ACC112 (cell line): Measurements from ENCODE around the gene ZSWIM6.
A peak's percentile ranks its signal among the peaks of the same experiment; 100 is the strongest.

ENCODE experiments used
- H2AFZ ChIP-seq: fragments of 200-600 bp; sonication (generic); one replicate; pipeline ENCODE4 v1.6.0; 2017; ENCODE audit warnings: antibody characterized with exemption, low read length; ENCODE audit not compliant: unreplicated experiment
- H3K27ac ChIP-seq: fragments of 200-600 bp; sonication (generic); 2 replicates; pipeline ENCODE4 v1.5.1; 2014; ENCODE audit warnings: low read depth, mild to moderate bottlenecking, antibody characterized with exemption, low read length, moderate library complexity
- H3K27me3 ChIP-seq: fragments of 200-600 bp; sonication (generic); 2 replicates; pipeline ENCODE4 v1.6.1; 2014; ENCODE audit warnings: mild to moderate bottlenecking, antibody characterized with exemption, low read length, moderate library complexity, mixed read lengths; ENCODE audit not compliant: insufficient read depth
- H3K36me3 ChIP-seq: fragments of 200-600 bp; sonication (generic); 2 replicates; pipeline ENCODE4 v1.6.1; 2016; ENCODE audit warnings: mild to moderate bottlenecking, antibody characterized with exemption, low read length, moderate library complexity, mixed read lengths; ENCODE audit not compliant: insufficient read depth
- H3K4me1 ChIP-seq: fragments of 200-600 bp; sonication (generic); one replicate; pipeline ENCODE4 v1.6.1; 2016; ENCODE audit warnings: low read length, mixed read lengths; ENCODE audit not compliant: insufficient read depth, unreplicated experiment, control insufficient read depth
- H3K4me3 ChIP-seq: fragments of 200-600 bp; sonication (generic); 2 replicates; pipeline ENCODE4 v1.5.1; 2014; ENCODE audit warnings: mild to moderate bottlenecking, low read depth, low read length
- H3K79me2 ChIP-seq: fragments of 200-600 bp; sonication (generic); one replicate; pipeline ENCODE4 v1.6.0; 2016; ENCODE audit warnings: low read length; ENCODE audit not compliant: control insufficient read depth, unreplicated experiment, insufficient read depth

The ZSWIM6 gene

GRCh38 chr5:61575103-61575502 is 243.0 kb downstream of the ZSWIM6 start:
- Histone ChIP-seq H3K36me3 (no peaks in the 10 kb centered on the region), H3K27ac (no peak overlapping the region), H3K79me2 (no peaks in the 10 kb centered on the region), H3K4me1 (peaks cover 7% of the 10 kb centered on the region), H3K27me3 (peaks cover 16% of the 10 kb centered on the region; the same call in 1 of the 2 replicates), H3K4me3 (no peak overlapping the region), H2AFZ (peak overlapping the region; percentile 51)

DNA sequence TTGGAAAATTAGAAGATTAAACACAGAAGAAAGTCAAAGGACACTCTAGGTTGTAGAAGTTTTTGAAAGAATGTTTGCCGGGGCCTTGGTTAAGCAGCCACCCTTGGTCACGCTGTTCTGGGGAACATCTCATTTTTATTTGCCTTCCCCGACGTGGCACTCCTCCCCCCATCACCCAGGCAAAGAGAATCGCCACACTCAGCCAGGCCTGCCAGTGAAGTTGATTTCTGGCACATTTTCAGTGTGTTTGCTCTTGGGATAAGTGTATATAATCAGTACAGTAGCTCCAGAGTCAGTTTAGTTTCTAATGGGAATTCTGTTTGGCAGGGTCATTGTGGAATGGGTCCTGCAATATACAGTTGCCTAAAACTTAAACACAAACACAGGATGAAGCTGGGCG is 243.5 kb downstream of the ZSWIM6 start:
- H3K4me1 ChIP-seq: peaks cover 7% of the 10 kb centered on the region
- H3K36me3 ChIP-seq: no peaks in the 10 kb centered on the region
- peaks cover 20% of the 10 kb centered on the region; the same call in 1 of the 2 replicates for H3K27me3 ChIP-seq
- H2AFZ ChIP-seq: peak overlapping the region; percentile 51
- H3K79me2 ChIP-seq: no peaks in the 10 kb centered on the region
- no peak overlapping the region for H3K27ac ChIP-seq
- no peak overlapping the region for H3K4me3 ChIP-seq

GRCh38 chr5:61576556-61576955 is 244.5 kb downstream of the ZSWIM6 start:
- no peak overlapping the region for H3K4me3 ChIP-seq
- no peaks in the 10 kb centered on the region for H3K79me2 ChIP-seq
- no peaks in the 10 kb centered on the region for H3K36me3 ChIP-seq
- no peak overlapping the region for H3K27ac ChIP-seq
- peaks cover 24% of the 10 kb centered on the region; the same call in 1 of the 2 replicates for H3K27me3 ChIP-seq
- H2AFZ ChIP-seq: no peak overlapping the region
- H3K4me1 ChIP-seq: peaks cover 7% of the 10 kb centered on the region

DNA sequence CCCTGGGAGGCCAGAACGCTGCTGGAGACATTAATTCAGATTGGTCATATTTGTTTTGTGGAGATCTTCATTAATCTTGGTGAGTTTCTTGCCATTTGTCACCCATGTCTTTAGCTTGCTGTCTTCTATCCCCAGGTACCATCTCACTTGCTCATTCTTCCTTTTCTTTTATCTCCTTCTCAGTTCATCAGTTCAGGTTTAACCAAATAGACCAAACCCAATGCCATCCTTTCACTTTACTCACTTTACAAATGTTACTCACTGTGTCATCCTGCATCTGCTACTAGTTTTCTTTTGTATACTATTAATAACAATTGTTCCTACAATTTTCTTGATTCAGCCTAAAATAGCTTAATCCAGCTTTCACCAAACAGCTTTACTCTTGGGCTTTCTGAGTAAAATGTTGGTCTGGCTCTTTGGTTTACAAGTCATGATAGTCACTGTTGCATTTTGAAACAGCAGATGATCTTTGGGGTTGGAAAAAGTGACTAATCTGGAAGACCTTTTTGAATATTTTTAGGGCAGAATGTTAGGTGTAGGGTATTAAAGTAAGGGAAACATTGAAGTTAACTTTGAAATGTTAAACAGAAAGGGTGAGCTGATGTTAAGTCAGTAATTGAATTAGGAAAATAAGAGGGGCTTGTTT is 246.9 kb downstream of the ZSWIM6 start:
- H3K79me2 ChIP-seq: no peaks in the 10 kb centered on the region
- peaks cover 7% of the 10 kb centered on the region for H3K4me1 ChIP-seq
- no peak overlapping the region for H3K4me3 ChIP-seq
- H3K27me3 ChIP-seq: peaks cover 35% of the 10 kb centered on the region
- H2AFZ ChIP-seq: no peak overlapping the region
- H3K27ac ChIP-seq: no peak overlapping the region
- no peaks in the 10 kb centered on the region for H3K36me3 ChIP-seq

DNA sequence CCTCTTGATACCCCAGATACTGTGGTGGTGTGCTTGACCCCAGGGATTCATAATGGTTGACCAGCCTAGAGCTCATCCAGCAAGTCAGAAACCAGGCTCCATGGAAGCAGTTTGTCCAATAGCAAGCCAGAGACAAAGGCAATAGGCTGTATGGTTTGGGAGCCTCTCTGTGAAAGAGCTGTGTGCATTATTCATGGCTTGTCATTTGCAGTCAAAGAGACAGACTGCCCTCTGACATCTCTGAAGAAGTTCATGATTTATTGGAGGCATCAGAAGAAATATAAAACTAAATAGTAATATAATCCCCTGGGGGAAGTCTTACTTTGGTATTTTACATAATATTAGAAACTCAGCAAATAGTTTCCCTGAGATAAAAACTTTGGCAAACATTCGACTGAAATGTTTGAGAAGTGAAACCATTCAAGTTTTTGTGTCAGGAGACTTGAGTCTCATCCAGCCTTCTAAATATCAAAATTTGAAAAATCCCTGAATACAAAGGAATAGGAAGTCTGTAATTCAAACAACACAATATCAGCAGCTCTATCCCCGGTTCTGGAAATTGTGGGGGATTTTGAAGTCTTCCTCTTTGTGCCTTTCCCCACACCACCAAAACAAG is 250.3 kb downstream of the ZSWIM6 start:
- Histone ChIP-seq H2AFZ (no peak overlapping the region), H3K4me1 (no peaks in the 10 kb centered on the region), H3K79me2 (no peaks in the 10 kb centered on the region), H3K36me3 (no peaks in the 10 kb centered on the region), H3K27ac (no peak overlapping the region), H3K27me3 (peaks cover 68% of the 10 kb centered on the region), H3K4me3 (no peak overlapping the region)

DNA sequence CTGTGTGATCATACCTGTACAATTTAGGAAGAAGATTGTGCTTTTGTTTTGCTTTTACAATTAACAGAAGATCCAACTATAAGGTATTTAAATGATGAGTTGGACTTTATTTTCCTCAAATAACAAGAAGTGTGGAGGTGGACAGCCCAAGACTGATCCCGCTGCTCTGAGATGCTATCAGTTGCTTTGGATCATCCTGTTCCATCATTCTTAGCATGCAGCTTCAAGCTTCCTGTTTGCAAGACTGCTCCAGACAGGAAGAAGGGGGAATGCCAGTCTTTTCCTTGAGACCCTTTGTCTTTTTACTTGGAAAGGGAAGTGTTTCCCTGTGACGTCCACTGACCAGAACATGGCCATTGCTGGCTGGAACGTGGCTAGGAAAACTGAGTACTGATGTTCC is 250.8 kb downstream of the ZSWIM6 start:
- no peaks in the 10 kb centered on the region for H3K4me1 ChIP-seq
- no peak overlapping the region for H3K4me3 ChIP-seq
- H3K27me3 ChIP-seq: peaks cover 70% of the 10 kb centered on the region
- no peaks in the 10 kb centered on the region for H3K36me3 ChIP-seq
- H3K79me2 ChIP-seq: no peaks in the 10 kb centered on the region
- H3K27ac ChIP-seq: no peak overlapping the region
- no peak overlapping the region for H2AFZ ChIP-seq

DNA sequence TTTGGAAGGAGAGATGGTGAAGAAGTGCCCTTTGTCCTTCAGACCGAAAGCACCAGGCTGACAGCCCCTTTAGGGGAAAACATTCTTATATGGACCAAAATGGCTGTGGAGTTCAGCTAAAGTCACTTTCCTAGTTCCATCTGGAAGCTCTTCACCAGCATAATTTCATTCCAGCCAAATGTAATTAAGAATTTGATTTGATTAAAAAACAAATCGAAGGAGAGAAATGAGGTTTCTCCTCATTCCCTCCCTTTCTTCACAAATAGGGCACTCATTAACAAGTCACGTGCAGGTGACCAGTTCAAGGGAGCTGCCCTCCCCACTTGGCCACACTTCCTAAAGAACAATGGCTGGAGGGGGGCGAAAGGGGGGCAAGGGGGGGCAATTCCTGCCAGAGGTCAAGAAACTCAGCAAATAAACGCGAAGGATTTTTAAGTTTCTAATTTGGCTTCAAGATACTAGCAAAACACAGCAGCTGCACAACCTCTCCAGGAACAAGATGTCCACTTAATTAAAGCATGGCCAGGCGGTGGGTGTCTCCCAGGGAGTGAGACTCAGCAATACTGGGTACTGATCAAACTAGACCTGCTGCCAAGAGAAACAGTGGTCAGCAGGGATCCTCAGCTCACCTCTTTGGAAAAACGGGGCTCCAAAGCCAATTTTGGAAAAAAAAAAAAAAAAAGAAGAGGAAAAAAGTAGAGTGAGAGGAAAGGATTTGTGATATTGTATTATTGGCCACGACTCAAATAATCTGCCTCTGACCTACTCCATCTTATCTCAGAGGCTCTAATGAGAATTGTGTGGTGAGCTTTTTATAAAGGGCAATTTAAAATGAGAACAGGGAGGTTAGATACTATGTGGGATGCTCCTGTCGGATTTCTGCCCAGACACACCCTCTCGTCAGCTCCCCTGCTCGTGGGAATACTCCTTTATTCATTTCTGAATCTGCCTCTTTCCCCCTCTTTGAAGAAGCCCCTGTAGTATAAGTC is 254.3 kb downstream of the ZSWIM6 start:
- Histone ChIP-seq H2AFZ (no peak overlapping the region), H3K27ac (no peak overlapping the region), H3K79me2 (no peaks in the 10 kb centered on the region), H3K36me3 (no peaks in the 10 kb centered on the region), H3K27me3 (peaks cover 69% of the 10 kb centered on the region), H3K4me3 (no peak overlapping the region), H3K4me1 (no peaks in the 10 kb centered on the region)

- Histone ChIP-seq H3K27ac (no peak overlapping the region), H2AFZ (no peak overlapping the region), H3K4me3 (no peak overlapping the region), H3K4me1 (no peaks in the 10 kb centered on the region), H3K36me3 (no peaks in the 10 kb centered on the region), H3K79me2 (no peaks in the 10 kb centered on the region), H3K27me3 (peaks cover 76% of the 10 kb centered on the region)
These were observed 255.1 kb downstream of the ZSWIM6 start for GRCh38 chr5:61587125-61587524.

DNA sequence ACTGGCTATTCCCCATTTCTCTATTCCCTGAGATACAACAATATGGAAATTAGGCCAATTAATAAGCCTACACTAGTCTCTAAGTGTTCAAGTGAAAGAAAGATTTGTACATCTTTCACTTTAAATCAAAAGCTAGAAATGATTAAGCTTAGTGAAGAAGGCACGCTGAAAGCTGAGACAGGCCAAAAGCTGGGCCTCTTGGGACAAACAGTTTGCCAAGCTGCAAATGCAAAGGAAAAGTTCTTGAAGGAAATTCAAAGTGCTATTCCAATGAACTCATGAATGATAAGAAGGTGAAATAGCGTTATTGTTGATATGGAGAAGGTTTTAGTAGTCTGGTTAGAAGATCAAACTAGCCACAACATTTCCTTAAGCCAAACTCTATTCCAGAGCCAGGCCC is 256.2 kb downstream of the ZSWIM6 start:
- no peaks in the 10 kb centered on the region for H3K36me3 ChIP-seq
- H2AFZ ChIP-seq: no peak overlapping the region
- peaks cover 79% of the 10 kb centered on the region for H3K27me3 ChIP-seq
- no peak overlapping the region for H3K4me3 ChIP-seq
- H3K27ac ChIP-seq: no peak overlapping the region
- H3K79me2 ChIP-seq: no peaks in the 10 kb centered on the region
- H3K4me1 ChIP-seq: no peaks in the 10 kb centered on the region

DNA sequence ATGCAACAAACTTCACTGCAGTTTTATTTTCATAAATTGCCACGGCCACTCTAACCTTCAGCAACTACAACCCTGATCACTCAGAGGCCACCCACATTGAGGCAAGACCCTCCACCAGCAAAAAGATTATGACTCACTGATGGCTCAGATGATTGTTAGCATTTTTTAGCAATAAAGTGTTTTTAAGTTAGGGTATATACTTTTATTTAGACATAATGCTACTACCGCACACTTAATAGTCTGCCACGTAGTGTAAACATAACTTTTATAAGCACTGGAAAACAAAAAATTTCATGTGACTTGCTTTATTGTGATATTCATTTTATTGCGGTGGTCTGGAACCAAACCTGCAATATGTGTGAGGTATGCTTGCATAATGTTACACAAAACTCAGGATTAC is 257.9 kb downstream of the ZSWIM6 start:
- H3K27me3 ChIP-seq: peaks cover 81% of the 10 kb centered on the region
- no peak overlapping the region for H2AFZ ChIP-seq
- no peaks in the 10 kb centered on the region for H3K36me3 ChIP-seq
- H3K4me3 ChIP-seq: no peak overlapping the region
- no peak overlapping the region for H3K27ac ChIP-seq
- no peaks in the 10 kb centered on the region for H3K79me2 ChIP-seq
- no peaks in the 10 kb centered on the region for H3K4me1 ChIP-seq
